ENCODE results near the gene TNKS1BP1.

GRCh38 chr11:57323167-57323854 is 1.4 kb downstream of the TNKS1BP1 start:
- no peak for TF ChIP-seq CTCF (IDR thresholded peaks at IDR 0.05)
- TF ChIP-seq POLR2A (IDR thresholded peaks at IDR 0.05) = no peak
- no peak for TF ChIP-seq POLR2AphosphoS5 (IDR thresholded peaks at IDR 0.05)
